GM19397 (cell line): ENCODE data around the gene HS2ST1.

Source experiments
- ATAC-seq: cut with Tn5 transposase; IDR thresholded peaks from one replicate; pipeline ENCODE4 v1.9.1; 2021; ENCODE audit warnings: mild to moderate bottlenecking, moderate library complexity; ENCODE audit not compliant: unreplicated experiment

Gene HS2ST1

DNA sequence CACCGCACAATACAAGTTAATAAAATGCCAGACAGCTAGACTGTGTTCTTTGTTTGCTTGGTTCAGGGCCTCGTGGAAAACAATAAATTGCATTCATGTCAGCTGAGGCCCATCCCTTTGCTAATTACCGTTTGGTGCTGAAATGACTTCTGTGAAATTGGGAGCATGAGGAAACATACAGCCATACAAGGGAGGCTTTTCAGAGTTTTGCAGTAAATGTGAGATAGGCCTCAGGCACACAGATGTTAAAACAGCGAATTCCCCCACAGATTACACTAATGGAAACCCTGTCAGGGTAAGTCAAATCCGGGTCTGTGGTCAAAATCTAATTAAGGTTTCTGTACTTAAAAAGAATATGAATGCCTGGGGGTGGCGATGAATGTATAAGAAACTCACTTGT is 240.7 kb downstream of the HS2ST1 start:
- no peak for ATAC-seq

DNA sequence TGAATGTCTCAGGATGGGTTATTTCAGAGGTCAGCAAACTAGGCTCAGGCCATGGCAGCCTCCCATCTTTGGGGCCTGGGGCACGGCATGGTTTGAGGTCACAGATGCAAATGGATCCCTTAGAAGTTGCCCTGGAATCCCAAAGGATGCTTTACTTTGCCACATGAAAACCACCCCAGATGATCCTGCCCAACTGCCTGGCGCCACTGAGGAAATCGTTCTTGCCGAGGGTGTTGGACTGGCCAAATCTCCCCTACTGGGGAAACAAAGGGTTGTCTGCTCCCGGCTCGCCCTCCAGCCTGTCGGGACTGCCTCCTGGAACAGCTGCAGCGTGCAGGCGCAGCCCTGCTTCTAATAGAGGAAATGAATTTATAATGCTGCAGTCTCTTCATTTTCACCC is 241.2 kb downstream of the HS2ST1 start:
- ATAC-seq = no peak

DNA sequence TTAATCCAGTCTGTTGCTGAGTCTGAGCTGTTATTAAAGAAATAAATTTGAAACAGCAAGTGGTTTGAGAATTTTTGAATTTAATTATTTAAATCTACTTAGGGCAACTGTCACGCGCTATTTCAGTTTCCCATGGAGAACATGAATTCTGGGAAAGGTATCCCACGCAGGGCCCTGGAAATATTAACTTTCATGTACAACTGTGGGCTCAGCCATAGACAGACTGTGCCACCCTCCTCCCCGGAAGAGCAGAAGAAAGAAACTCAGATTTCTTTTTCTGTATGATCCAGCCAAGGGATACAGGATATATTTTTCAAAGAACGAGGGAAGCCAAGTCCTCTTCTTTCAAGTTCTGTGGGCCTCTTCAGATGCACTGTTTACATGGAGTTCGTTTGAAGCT is 241.7 kb downstream of the HS2ST1 start:
- no peak for ATAC-seq

DNA sequence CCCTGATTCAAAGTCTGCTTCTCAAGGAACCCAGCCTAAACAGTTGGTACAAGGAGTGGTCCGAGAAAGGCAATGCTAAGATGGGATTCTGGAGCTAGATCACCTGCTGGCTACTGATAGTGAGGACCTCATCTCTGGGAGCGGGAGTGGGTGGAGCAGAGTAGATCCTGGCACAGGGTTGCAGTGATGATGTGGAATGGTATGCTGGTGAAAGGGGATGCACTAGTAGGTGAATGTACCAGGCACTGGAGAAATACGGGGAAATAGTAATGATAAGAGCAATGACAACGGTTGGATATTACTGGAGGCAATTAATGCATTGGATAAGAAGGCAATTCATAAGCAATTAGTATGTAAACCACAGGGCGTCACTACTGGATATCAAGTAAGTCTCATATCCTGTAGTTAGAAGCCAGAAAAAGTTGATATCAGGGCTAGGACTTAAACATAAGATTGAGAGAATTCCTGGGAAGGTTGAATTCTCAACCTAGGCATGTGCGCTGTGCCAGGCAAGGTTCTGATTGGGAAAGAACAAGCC is 245.0 kb downstream of the HS2ST1 start:
- no peak for ATAC-seq
